ENCODE results near the gene IRGC. TPM values are rescaled to one million over a fixed set of nuclear protein-coding genes. Genes with fewer than 3 reads are reported as not detected.

IRGC gene
- total and polyA plus RNA-seq, 2 of the 13 experiments (the other 11 are each of a cell fraction or from before 2014, with no cell fraction given), result not detected

DNA sequence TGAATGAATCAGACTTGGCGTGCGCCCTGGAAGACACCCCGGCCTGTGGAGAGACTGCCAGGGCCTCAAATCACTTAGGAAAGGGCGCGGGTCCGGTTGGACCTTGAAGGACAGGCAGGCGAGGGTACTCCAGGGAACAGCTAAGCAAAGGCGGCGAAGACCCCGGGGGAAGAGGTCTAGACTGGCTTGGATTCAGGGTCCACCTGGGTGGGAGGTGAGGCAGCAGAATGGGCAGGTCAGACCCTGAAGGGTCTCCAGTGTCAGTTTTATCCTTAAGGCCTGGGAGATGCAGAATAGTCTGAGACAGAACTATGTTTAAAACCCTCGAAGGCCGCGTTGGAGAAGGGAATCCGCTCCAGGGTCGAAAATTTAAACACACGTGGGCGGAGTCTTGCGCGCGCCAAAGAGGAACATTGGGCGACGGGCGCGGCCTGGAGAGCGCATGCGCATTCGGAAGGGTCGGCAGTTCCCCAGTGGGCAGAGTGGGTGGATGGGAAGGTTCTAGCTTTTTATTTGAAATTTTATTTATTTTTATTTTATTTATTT, 39.5 kb downstream of the IRGC start (continued):
- TF ChIP-seq, protein P1, sequence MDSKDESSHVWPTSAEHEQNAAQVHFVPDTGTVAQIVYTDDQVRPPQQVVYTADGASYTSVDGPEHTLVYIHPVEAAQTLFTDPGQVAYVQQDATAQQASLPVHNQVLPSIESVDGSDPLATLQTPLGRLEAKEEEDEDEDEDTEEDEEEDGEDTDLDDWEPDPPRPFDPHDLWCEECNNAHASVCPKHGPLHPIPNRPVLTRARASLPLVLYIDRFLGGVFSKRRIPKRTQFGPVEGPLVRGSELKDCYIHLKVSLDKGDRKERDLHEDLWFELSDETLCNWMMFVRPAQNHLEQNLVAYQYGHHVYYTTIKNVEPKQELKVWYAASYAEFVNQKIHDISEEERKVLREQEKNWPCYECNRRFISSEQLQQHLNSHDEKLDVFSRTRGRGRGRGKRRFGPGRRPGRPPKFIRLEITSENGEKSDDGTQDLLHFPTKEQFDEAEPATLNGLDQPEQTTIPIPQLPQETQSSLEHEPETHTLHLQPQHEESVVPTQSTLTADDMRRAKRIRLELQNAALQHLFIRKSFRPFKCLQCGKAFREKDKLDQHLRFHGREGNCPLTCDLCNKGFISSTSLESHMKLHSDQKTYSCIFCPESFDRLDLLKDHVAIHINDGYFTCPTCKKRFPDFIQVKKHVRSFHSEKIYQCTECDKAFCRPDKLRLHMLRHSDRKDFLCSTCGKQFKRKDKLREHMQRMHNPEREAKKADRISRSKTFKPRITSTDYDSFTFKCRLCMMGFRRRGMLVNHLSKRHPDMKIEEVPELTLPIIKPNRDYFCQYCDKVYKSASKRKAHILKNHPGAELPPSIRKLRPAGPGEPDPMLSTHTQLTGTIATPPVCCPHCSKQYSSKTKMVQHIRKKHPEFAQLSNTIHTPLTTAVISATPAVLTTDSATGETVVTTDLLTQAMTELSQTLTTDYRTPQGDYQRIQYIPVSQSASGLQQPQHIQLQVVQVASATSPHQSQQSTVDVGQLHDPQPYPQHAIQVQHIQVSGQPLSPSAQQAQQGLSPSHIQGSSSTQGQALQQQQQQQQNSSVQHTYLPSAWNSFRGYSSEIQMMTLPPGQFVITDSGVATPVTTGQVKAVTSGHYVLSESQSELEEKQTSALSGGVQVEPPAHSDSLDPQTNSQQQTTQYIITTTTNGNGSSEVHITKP (CRISPR knock-in tag; IDR thresholded peaks at IDR 0.05; ENCODE audit: low read depth), result no peak
- TF ChIP-seq KMT2B (CRISPR knock-in tag; IDR thresholded peaks at IDR 0.05), result 0 out of 2 replicates have a peak, but pooled peaks have one; percentile 0
- 0 out of 2 replicates have a peak, but pooled peaks have one; percentile 33 for TF ChIP-seq HIVEP1 (CRISPR knock-in tag; IDR thresholded peaks at IDR 0.05)
- no peak for TF ChIP-seq HOXA5 (CRISPR knock-in tag; IDR thresholded peaks at IDR 0.05)
- TF ChIP-seq, protein P2, sequence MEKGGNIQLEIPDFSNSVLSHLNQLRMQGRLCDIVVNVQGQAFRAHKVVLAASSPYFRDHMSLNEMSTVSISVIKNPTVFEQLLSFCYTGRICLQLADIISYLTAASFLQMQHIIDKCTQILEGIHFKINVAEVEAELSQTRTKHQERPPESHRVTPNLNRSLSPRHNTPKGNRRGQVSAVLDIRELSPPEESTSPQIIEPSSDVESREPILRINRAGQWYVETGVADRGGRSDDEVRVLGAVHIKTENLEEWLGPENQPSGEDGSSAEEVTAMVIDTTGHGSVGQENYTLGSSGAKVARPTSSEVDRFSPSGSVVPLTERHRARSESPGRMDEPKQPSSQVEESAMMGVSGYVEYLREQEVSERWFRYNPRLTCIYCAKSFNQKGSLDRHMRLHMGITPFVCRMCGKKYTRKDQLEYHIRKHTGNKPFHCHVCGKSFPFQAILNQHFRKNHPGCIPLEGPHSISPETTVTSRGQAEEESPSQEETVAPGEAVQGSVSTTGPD (CRISPR knock-in tag; IDR thresholded peaks at IDR 0.05), result peak; percentile 31; the same call in 1 of the 2 replicates
- TF ChIP-seq KDM3A (CRISPR knock-in tag; IDR thresholded peaks at IDR 0.05; ENCODE audit: low read depth), result no peak

DNA sequence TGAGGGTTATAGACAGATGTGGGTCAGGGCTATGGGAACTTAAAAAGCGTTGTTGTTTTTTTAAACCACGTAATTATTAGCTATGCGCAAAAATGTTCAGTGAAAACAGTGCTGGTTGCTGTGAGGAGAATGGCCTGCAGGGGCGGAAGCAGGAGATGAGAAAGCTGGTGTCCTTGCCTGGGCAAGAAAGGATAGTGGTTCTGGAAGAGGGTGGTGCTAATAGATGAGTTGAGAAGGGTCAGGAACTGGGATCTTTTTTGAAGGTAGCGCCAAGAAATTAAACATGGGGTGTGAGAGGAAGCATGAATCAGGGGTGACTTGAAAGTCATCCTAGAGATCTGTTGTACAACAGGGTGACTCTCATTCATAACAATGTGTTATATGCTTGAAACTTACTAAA, 43.6 kb downstream of the IRGC start:
- H3K9ac ChIP-seq (ENCODE audit: insufficient read depth, low read depth, low read length), result no peak overlapping the region
- TF ChIP-seq SAP130 (CRISPR knock-in tag; IDR thresholded peaks at IDR 0.05; ENCODE audit: low read depth) (0 out of 2 replicates have a peak, but pooled peaks have one; percentile 14), ZNF138 (CRISPR knock-in tag; IDR thresholded peaks at IDR 0.05; ENCODE audit: low read depth) (no peak), MYC (CRISPR knock-in tag; IDR thresholded peaks at IDR 0.05; ENCODE audit: borderline replicate concordance) (no peak), ZNF12 (CRISPR knock-in tag; IDR thresholded peaks at IDR 0.05) (peak; percentile 87; the same call in 1 of the 2 replicates)
- TF ChIP-seq, protein P3, sequence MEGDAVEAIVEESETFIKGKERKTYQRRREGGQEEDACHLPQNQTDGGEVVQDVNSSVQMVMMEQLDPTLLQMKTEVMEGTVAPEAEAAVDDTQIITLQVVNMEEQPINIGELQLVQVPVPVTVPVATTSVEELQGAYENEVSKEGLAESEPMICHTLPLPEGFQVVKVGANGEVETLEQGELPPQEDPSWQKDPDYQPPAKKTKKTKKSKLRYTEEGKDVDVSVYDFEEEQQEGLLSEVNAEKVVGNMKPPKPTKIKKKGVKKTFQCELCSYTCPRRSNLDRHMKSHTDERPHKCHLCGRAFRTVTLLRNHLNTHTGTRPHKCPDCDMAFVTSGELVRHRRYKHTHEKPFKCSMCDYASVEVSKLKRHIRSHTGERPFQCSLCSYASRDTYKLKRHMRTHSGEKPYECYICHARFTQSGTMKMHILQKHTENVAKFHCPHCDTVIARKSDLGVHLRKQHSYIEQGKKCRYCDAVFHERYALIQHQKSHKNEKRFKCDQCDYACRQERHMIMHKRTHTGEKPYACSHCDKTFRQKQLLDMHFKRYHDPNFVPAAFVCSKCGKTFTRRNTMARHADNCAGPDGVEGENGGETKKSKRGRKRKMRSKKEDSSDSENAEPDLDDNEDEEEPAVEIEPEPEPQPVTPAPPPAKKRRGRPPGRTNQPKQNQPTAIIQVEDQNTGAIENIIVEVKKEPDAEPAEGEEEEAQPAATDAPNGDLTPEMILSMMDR (CRISPR knock-in tag; IDR thresholded peaks at IDR 0.05), result peak; percentile 33; the same call in 1 of the 2 replicates
- DNase-seq (ENCODE audit: low spot score) (peak; percentile 23), FAIRE-seq (peak; percentile 79), ATAC-seq (peak; percentile 53)
- in situ Hi-C loops (cut with HindIII; ENCODE audit: extremely low pct_ligation_motif_present, low pct_unique_long_range_greater_than_20kb), result no loop called here
- H2AFZ ChIP-seq (ENCODE audit: low read length), result peak overlapping the region; percentile 82
- H3K4me3 ChIP-seq (replicated peaks in 1 of 3; ENCODE audit: insufficient read depth in 1 of 3, low read depth in 2 of 3, low read length in 3 of 3), result peak overlapping the region in 1 of 3 experiments; percentile 17; a peak in 1 of 6 replicates
- intact Hi-C loops (cut with micrococcal nuclease; ENCODE audit: unreplicated experiment), result no loop called here
- POLR2A ChIA-PET, result interaction anchor here (0.9 to 1.4 kb wide), 2 partner anchors 15 to 91 kb away, joined by 3 to 4 read pairs; no protein-coding TSS in a partner anchor
- WGBS (ENCODE audit: low lambda C conversion rate), result 36% methylated on average over 5 of the region's 5 CpGs
- peaks cover 9% of the 10 kb centered on the region; the same call in 1 of the 2 replicates for H3K4me1 ChIP-seq (ENCODE audit: insufficient read depth, low read length)
- no peak overlapping the region for H3K27ac ChIP-seq (ENCODE audit: extremely low read length, insufficient read depth, low read length)
- H4K20me1 ChIP-seq (ENCODE audit: insufficient read depth, low read length), result no peaks in the 10 kb centered on the region
- H3K4me2 ChIP-seq (ENCODE audit: low read depth, low read length), result peak overlapping the region; percentile 45
- no peaks in the 10 kb centered on the region for H3K79me2 ChIP-seq (ENCODE audit: insufficient read depth, low read length)
- BruUV-seq (replicated peaks), result no TSS peak
- H3K9me3 ChIP-seq (ENCODE audit: low read length), result no peaks in the 10 kb centered on the region
- CTCF ChIA-PET (ENCODE audit: low intra/inter-chr PET ratio, low total read pairs), result no interaction called here
- H3K27me3 ChIP-seq (ENCODE audit: control insufficient read depth in 1 of 2, insufficient read depth in 2 of 2, low read length in 2 of 2), result no peaks in the 10 kb centered on the region
- H3K36me3 ChIP-seq (replicated peaks in 1 of 2; ENCODE audit: control insufficient read depth in 1 of 2, insufficient read depth in 2 of 2, low read length in 2 of 2), result no peaks in the 10 kb centered on the region

All from HepG2 (cell line).